A549 (cell line): ENCODE data around the gene AGR3. TPM values are rescaled to one million over a fixed set of nuclear protein-coding genes. Genes with fewer than 3 reads are reported as not detected.

Experiments
- ATAC-seq, 2 experiments: fragments of 200-7000 bp in 1 of 2; fragments of >200 bp in 1 of 2; cut with Nextera tagmentation in 1 of 2; cut with Tn5 transposase in 1 of 2; 3 replicates each; pipeline versions ENCODE4 v1.8.0 to v1.9.1; 2018 to 2020; ENCODE audit warnings: mild to moderate bottlenecking in 1 of 2, moderate library complexity in 1 of 2
- CTCF ChIA-PET: fragments of 300-600 bp; sonication (Branson Sonifier 250); formaldehyde crosslinking; extraction: SDS; loops from one replicate; lab custom pipeline; 2021; ENCODE audit warnings: antibody characterized with exemption, inconsistent platforms; lab: Yijun Ruan, JAX
- POLR2A ChIA-PET: fragments of 350-600 bp; formaldehyde crosslinking; extraction: SDS; loops from one replicate; lab custom pipeline; 2021; ENCODE audit warnings: antibody characterized with exemption, inconsistent platforms; lab: Yijun Ruan, JAX
- DNase-seq, 2 experiments: peaks; one replicate each; pipeline versions ENCODE4 v3.0.0 to v3.0.0-alpha.2; 2011 to 2016; ENCODE audit warnings: low read depth in 1 of 2, low spot score in 1 of 2
- FAIRE-seq: peaks from 2 replicates; lab custom pipeline; 2011; peaks lifted over from hg19 to GRCh38; lab: Jason Lieb, UNC
- H3K27ac ChIP-seq, 2 experiments: fragments of >200 bp; sonication (Bioruptor Twin); formaldehyde crosslinking; 3 replicates each; pipeline ENCODE4 v1.5.1; 2016 to 2017
- H3K4me1 ChIP-seq: fragments of >200 bp; sonication (Bioruptor Twin); formaldehyde crosslinking; 3 replicates; pipeline ENCODE4 v1.6.1; 2016
- H3K4me2 ChIP-seq: fragments of >200 bp; sonication (Bioruptor Twin); formaldehyde crosslinking; 3 replicates; pipeline ENCODE4 v1.6.1; 2016
- H3K4me3 ChIP-seq: fragments of >200 bp; sonication (Bioruptor Twin); formaldehyde crosslinking; 3 replicates; pipeline ENCODE4 v1.5.1; 2016
- H3K9me3 ChIP-seq: fragments of >200 bp; sonication (Bioruptor Twin); formaldehyde crosslinking; 3 replicates; pipeline ENCODE4 v1.6.1; 2016
- CBX8 ChIP-seq: fragments of 200-600 bp; sonication (generic); IDR thresholded peaks from 2 replicates; pipeline ENCODE4 v1.6.1; 2016
- CHD2 ChIP-seq: fragments of 150-350 bp; IDR thresholded peaks from 2 replicates; pipeline ENCODE4 v1.6.1; 2014; ENCODE audit warnings: low read length; ENCODE audit not compliant: partially characterized antibody
- EHF ChIP-seq: fragments of 250-450 bp; sonication (Bioruptor Pico); IDR thresholded peaks from 2 replicates; pipeline ENCODE4 v1.5.0; 2020; ENCODE audit warnings: mild to moderate bottlenecking
- ELK1 ChIP-seq: fragments of 150-350 bp; IDR thresholded peaks from 2 replicates; pipeline ENCODE4 v1.6.1; 2014; ENCODE audit warnings: low read depth, mild to moderate bottlenecking, low read length
- EP300 ChIP-seq, 2 experiments: fragments of >200 bp; sonication (Bioruptor Twin); formaldehyde crosslinking; IDR thresholded peaks; 2 replicates in 1 of 2; 3 replicates in 1 of 2; pipeline ENCODE4 v1.6.1; 2016 to 2017
- FOXS1 ChIP-seq: fragments of 250-450 bp; sonication (Bioruptor Pico); IDR thresholded peaks from 2 replicates; pipeline ENCODE4 v1.5.0; 2020; ENCODE audit warnings: mild to moderate bottlenecking, moderate library complexity
- GATA3 ChIP-seq: IDR thresholded peaks from 2 replicates; pipeline ENCODE4 v1.6.1; 2012; ENCODE audit warnings: borderline replicate concordance
- HEYL ChIP-seq: fragments of 250-450 bp; sonication (Bioruptor Pico); IDR thresholded peaks from 2 replicates; pipeline ENCODE4 v1.8.0; 2021; ENCODE audit warnings: mild to moderate bottlenecking, moderate library complexity
- JUNB ChIP-seq: fragments of >200 bp; sonication (Bioruptor Twin); formaldehyde crosslinking; IDR thresholded peaks from 2 replicates; pipeline ENCODE4 v1.6.1; 2016
- MAFK ChIP-seq: fragments of 450-650 bp; IDR thresholded peaks from 2 replicates; pipeline ENCODE4 v1.6.1; 2014; ENCODE audit not compliant: partially characterized antibody
- MAZ ChIP-seq: fragments of 150-350 bp; IDR thresholded peaks from 2 replicates; pipeline ENCODE4 v1.6.1; 2014; ENCODE audit warnings: antibody characterized with exemption, low read depth, low read length, borderline replicate concordance
- NFE2L2 ChIP-seq: fragments of 150-350 bp; conservative IDR thresholded peaks from 2 replicates; pipeline ENCODE4 v1.6.1; 2014; ENCODE audit warnings: low read length
- NR3C1 ChIP-seq: fragments of >200 bp; sonication (Bioruptor Twin); formaldehyde crosslinking; IDR thresholded peaks from 3 replicates; pipeline ENCODE4 v1.6.1; 2017
- RAD21 ChIP-seq, 2 experiments: fragments of >200 bp in 1 of 2; sonication (Bioruptor Twin) in 1 of 2; formaldehyde crosslinking in 1 of 2; IDR thresholded peaks in 1 of 2; conservative IDR thresholded peaks in 1 of 2; 2 replicates in 1 of 2; 3 replicates in 1 of 2; pipeline ENCODE4 v1.6.1; 2012 to 2018; ENCODE audit warnings: inconsistent platforms in 1 of 2
- SMC3 ChIP-seq: fragments of >200 bp; sonication (Bioruptor Twin); formaldehyde crosslinking; IDR thresholded peaks from 3 replicates; pipeline ENCODE4 v1.6.1; 2018; ENCODE audit warnings: inconsistent platforms
- SREBF2 ChIP-seq: fragments of 450-650 bp; IDR thresholded peaks from 2 replicates; pipeline ENCODE4 v1.6.1; 2014; ENCODE audit warnings: mild to moderate bottlenecking, moderate library complexity
- TFCP2L1 ChIP-seq: fragments of 250-450 bp; sonication (Bioruptor Pico); IDR thresholded peaks from 2 replicates; pipeline ENCODE4 v1.5.0; 2021; ENCODE audit warnings: mild to moderate bottlenecking
- ZFP36 ChIP-seq: fragments of 450-650 bp; IDR thresholded peaks from 2 replicates; pipeline ENCODE4 v1.6.1; 2014; ENCODE audit warnings: borderline replicate concordance; ENCODE audit not compliant: partially characterized antibody
- ZSCAN20 ChIP-seq: fragments of 250-450 bp; sonication (Bioruptor Pico); IDR thresholded peaks from 2 replicates; pipeline ENCODE4 v1.8.0; 2022; ENCODE audit warnings: mild to moderate bottlenecking, moderate library complexity
- WGBS: methylation state at CpG from one replicate; pipeline ENCODE4 v1.1.6; 2017; ENCODE audit errors: missing lambda C conversion rate; 5-methylcytosine and 5-hydroxymethylcytosine counted together
- polyA plus RNA-seq, 4 experiments: library from polyadenylated mRNA; depleted of rRNA in 3 of 4; stranded (reverse); fragments of >200 nt; fragmentation: RNase III in 1 of 4; extraction: RNeasy Plus Mini Kit Qiagen cat#74134 plus additional on column Dnase treatment in 1 of 4; gene quantifications; 2 replicates in 3 of 4; 3 replicates in 1 of 4; pipeline ENCODE4 v1.2.3, GENCODE V29; 2011 to 2017
- TF ChIP-seq, protein P1 (sequence below): fragments of >200 bp; sonication (Bioruptor Twin); formaldehyde crosslinking; IDR thresholded peaks from 3 replicates; pipeline ENCODE4 v1.6.1; 2016
- TF ChIP-seq, protein P2 (sequence below): fragments of 200-600 bp; sonication (generic); IDR thresholded peaks from 2 replicates; pipeline ENCODE4 v1.6.1; 2016; ENCODE audit warnings: antibody characterized with exemption, mild to moderate bottlenecking, moderate library complexity

AGR3 gene
- polyA plus RNA-seq, 2 of the 4 experiments (the other 2 are of a cell fraction) = 0.36 TPM; not detected in 1

- peak overlapping the region; percentile 54 for H3K4me2 ChIP-seq
- ChIA-PET POLR2A (no interaction called here), CTCF (interaction anchor here (0.8 kb wide), 1 partner anchor 9 kb away, joined by 4 read pairs; no protein-coding TSS in a partner anchor)
- no peaks in the 10 kb centered on the region; the same call in 2 of the 3 replicates for H3K9me3 ChIP-seq
- H3K4me1 ChIP-seq = peaks cover 31% of the 10 kb centered on the region
- TF ChIP-seq, protein P1, sequence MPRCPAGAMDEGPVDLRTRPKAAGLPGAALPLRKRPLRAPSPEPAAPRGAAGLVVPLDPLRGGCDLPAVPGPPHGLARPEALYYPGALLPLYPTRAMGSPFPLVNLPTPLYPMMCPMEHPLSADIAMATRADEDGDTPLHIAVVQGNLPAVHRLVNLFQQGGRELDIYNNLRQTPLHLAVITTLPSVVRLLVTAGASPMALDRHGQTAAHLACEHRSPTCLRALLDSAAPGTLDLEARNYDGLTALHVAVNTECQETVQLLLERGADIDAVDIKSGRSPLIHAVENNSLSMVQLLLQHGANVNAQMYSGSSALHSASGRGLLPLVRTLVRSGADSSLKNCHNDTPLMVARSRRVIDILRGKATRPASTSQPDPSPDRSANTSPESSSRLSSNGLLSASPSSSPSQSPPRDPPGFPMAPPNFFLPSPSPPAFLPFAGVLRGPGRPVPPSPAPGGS = no peak
- TF ChIP-seq GATA3 (peak; percentile 54; the same call in 1 of the 2 replicates), ELK1 (no peak), EHF (CRISPR knock-in tag) (no peak; the same call in 1 of the 2 replicates), SMC3 (0 out of 3 replicates have a peak, but pooled peaks have one; percentile 6), HEYL (CRISPR knock-in tag) (no peak), RAD21 (conservative IDR thresholded peaks at IDR 0.05 in 1 of 2, IDR thresholded peaks at IDR 0.05 in 1 of 2) (no peak), MAZ (no peak), EP300 (IDR thresholded peaks at IDR 0.05) (no peak), CBX8 (no peak), ZFP36 (no peak)
- 5% methylated on average over 3 of the region's 3 CpGs for WGBS
- no peak for FAIRE-seq
- ATAC-seq = peak in 1 of 2 experiments; percentile 77; a peak in 3 of 6 replicates
- H3K4me3 ChIP-seq = no peak overlapping the region
- H3K27ac ChIP-seq = peak overlapping the region; percentile 51 to 56
- peak in 1 of 2 experiments; percentile 67 for DNase-seq
Measured at GRCh38 chr7:16822029-16822428, 59.8 kb downstream of the AGR3 start.

GRCh38 chr7:16818732-16819131, 63.1 kb downstream of the AGR3 start:
- 85% methylated on average over 3 of the region's 3 CpGs for WGBS
- no peak overlapping the region for H3K4me2 ChIP-seq
- ATAC-seq = no peak

More at GRCh38 chr7:16818732-16819131, 63.1 kb downstream of the AGR3 start:
- H3K4me3 ChIP-seq = no peak overlapping the region
- FAIRE-seq (no peak), DNase-seq (no peak)
- no peak overlapping the region; a peak in 1 of 6 replicates for H3K27ac ChIP-seq
- ChIA-PET CTCF (interaction anchor here (0.7 kb wide), 2 partner anchors 17 to 388 kb away, joined by 3 read pairs; no protein-coding TSS in a partner anchor), POLR2A (no interaction called here)
- H3K4me1 ChIP-seq = peaks cover 50% of the 10 kb centered on the region
- H3K9me3 ChIP-seq = no peaks in the 10 kb centered on the region; the same call in 2 of the 3 replicates
- TF ChIP-seq CBX8 (no peak), TFCP2L1 (CRISPR knock-in tag) (no peak), CHD2 (no peak), FOXS1 (no peak), MAFK (no peak), ZSCAN20 (CRISPR knock-in tag) (no peak), SREBF2 (no peak), NFE2L2 (no peak), JUNB (no peak), NR3C1 (no peak)
- TF ChIP-seq, protein P1 = no peak
- TF ChIP-seq, protein P2, sequence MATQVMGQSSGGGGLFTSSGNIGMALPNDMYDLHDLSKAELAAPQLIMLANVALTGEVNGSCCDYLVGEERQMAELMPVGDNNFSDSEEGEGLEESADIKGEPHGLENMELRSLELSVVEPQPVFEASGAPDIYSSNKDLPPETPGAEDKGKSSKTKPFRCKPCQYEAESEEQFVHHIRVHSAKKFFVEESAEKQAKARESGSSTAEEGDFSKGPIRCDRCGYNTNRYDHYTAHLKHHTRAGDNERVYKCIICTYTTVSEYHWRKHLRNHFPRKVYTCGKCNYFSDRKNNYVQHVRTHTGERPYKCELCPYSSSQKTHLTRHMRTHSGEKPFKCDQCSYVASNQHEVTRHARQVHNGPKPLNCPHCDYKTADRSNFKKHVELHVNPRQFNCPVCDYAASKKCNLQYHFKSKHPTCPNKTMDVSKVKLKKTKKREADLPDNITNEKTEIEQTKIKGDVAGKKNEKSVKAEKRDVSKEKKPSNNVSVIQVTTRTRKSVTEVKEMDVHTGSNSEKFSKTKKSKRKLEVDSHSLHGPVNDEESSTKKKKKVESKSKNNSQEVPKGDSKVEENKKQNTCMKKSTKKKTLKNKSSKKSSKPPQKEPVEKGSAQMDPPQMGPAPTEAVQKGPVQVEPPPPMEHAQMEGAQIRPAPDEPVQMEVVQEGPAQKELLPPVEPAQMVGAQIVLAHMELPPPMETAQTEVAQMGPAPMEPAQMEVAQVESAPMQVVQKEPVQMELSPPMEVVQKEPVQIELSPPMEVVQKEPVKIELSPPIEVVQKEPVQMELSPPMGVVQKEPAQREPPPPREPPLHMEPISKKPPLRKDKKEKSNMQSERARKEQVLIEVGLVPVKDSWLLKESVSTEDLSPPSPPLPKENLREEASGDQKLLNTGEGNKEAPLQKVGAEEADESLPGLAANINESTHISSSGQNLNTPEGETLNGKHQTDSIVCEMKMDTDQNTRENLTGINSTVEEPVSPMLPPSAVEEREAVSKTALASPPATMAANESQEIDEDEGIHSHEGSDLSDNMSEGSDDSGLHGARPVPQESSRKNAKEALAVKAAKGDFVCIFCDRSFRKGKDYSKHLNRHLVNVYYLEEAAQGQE = no peak
